GM21390 (cell line): Measurements from ENCODE around the gene SPDEF.

ENCODE experiments used
- ATAC-seq: cut with Tn5 transposase; IDR thresholded peaks from one replicate; pipeline ENCODE4 v1.9.1; 2021; ENCODE audit not compliant: unreplicated experiment

SPDEF gene

DNA sequence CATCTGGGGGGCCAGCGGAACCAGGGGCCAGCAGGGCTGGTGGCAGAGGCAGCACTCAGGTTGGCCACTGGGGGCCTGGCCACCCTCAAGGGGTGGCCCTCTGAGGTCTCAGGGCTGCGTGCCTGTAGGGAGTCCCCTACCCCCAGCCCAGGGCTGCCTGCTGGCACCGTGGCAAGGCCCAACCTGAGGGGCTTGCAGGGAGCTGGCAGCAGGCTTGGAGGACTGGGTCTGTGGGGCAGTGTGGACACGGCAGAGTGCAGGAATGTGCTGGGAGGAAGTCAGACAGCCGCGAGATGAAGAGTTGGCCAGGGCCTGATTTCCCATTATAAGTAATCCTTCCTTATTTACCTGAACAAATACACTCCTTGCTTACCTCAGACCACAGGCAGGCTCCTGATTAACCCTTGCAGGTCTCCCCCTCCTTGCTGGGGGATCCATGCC is at the start of gene SPDEF:
TSS of gene SPDEF (minus strand) at position 299 of the 441 bp plus-strand sequence. CDS start 11,874 bp downstream, outside the sequence.
- ATAC-seq, result no peak

DNA sequence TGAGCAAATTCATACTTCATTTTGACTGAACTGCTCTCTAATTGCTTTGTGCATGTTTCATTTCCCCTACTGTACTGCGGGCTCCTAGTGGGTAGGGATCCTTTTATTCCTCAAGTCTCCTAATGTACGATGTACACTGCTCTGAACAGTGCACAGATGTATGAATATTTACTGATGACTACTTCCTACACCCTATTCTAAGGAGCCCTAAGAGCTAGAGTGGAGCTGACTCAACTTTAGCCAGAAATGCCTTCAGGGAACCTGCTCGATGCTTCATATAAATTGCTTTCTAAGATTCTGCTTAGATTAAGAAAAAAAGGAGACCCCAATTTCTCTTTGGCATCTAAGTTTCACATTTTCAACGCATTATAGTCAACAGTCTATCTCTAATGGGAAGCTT is 47.6 kb upstream of the SPDEF start:
- no peak for ATAC-seq

DNA sequence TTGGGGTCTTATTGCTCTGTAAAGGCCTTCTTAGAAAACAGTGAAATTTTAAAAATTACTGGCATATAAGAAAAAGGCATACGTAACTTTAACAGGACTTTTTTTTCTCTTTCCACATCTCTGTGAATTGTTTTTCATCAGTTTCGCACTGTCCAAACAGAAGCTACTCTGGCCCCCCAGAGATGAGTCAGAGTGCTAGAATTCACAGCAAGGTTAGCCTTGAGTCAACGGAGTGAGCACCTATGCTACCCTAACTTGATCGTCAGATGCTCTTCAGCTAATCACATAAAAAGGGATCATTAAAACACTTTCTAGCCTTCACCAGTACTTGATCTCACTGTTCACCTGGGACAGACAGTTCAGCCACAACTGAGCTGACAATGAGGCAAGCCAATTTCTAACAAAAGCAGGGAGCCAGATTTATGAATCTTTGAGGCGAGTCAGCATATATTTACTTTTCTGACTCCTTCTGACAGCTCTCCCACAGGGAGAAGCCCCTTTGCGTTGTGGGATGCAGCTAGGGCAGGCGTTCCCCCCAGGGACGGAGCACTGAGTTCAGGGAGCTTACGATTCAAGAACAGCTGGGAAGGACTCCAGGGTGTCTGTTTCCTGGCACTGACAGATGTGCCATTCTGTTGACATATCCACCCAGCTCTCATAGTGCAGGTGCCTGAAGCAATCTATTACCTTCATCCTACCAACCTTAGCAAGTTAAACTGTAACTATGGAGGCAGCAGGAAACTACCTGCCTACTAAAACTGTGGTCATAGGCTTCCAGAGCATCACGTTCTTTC is 46.4 kb upstream of the SPDEF start:
- no peak for ATAC-seq

DNA sequence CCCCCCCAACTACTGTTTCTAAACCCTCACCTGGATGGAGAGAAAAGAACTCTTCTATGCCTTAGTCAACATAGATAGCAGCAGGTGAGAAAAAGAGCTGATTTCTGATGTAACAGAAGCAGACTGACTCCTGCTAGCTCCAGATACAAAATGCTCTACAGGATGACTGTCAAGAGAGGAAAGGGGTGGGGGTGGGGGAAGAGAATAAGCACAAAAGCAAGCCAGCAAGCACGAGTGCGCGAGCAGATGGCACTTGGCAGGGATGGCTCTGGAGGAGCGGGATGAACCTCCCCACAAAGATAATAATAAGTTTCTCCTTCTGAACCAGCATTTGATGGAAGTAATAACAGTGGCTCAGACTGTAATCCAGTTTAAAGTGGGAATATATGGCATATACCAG is 45.6 kb upstream of the SPDEF start:
- no peak for ATAC-seq

DNA sequence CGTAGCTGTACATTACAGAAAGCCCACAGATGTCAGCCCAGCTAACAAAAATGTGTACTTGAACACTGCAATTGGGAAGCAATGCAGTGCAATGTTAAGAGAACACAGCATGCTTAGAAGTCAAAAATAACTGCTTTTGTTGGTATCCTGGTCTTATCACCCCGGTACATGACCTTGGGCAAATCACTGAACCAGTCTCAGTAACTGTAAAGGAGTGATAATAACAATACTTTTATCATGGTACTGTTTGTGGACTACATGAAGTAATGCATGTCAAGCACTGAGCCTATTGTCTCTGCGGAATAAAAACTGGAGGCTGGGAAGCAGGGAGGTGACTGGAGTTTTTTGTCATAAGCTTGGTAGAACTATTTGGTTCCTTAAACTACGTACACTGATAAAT is 44.7 kb upstream of the SPDEF start:
- no peak for ATAC-seq

DNA sequence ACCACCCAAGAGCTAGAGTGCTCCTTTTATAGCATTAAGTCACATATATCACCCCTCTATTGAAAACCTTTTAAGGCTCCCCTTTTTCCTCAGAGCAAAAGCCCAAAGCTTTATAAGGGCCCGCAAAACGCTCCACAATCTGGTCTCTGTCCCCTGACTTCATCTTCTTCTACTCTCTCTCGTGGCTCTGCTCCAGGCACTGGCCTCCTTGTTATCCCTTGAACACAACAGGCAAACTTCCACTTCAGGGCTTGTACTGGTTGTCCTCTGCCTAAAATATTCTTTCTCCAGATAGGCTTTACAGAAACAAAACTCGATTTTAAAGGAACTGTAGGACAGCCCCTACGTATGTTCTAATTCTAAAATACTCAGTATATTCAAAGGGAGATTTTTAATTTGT is 44.0 kb upstream of the SPDEF start:
- no peak for ATAC-seq

DNA sequence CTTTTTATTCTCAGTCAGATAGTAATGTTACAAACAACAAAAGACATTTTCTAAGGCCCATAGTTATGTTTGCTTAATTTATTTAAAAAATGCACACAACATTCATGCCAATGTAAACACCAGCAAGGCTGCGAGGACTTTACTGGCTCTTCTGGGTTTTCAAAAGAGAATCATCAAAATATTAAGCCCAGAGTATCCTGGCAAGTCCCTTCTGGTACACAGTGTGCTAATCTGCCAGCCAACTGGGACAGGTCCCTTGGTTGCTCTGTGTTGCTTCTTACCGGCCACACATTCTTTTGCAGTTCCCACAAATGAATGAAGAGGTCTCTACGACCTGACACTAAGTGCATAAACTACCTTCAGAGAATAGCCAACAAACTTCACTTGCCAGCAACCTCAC is 42.6 kb upstream of the SPDEF start:
- no peak for ATAC-seq

DNA sequence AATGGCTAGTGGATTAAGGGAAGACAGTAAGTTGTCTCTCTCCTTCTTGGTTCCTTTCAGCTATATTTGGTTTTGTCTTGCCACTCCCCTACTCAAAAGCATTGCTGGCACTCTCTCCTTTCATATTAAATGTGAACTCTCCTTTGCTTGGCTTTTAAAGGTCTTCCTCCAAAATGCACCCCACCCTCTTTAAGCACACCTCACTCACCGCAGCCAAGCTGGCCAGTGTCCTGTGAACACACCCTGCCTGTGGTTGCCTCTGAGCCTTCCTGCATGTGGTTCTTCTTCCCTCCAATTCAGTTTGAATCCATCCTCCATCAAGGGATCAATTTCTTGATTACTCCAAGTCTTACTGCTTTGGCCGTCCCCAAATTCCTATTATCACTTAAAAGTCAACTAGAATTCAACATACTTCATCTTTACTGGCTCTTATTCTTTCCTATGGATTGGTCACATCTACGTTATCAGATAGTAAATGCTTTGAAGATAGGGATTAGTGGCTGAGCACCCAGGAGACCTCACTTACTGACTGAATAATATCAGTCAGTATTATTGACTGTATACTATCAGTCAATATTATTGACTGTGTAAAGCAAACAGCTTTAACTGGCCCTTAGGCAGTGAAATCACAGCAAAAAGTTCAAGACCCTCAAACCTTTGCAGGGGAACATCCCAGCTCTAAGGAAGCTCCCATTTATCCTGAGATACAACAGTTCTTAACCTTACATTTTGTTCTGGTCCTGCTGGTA is 41.6 kb upstream of the SPDEF start:
- no peak for ATAC-seq

DNA sequence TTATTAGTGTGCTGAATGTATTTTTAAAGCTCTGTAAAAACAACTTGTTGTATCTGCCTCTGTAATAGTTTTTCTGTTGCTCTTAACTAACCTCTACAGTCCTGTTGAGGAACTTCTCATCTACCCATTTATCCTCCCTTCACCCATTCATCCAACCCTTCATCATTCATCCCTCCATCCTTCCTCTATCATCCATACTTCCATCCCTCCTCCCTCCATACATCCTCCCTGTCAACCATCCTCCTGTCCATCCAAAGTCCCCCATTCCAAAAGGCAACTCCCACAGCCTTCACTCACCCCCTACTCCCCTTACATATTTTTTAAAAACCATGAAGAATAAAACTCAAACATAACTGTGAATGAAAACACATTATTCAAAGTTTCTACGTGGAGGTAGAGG is 40.7 kb upstream of the SPDEF start:
- no peak for ATAC-seq

DNA sequence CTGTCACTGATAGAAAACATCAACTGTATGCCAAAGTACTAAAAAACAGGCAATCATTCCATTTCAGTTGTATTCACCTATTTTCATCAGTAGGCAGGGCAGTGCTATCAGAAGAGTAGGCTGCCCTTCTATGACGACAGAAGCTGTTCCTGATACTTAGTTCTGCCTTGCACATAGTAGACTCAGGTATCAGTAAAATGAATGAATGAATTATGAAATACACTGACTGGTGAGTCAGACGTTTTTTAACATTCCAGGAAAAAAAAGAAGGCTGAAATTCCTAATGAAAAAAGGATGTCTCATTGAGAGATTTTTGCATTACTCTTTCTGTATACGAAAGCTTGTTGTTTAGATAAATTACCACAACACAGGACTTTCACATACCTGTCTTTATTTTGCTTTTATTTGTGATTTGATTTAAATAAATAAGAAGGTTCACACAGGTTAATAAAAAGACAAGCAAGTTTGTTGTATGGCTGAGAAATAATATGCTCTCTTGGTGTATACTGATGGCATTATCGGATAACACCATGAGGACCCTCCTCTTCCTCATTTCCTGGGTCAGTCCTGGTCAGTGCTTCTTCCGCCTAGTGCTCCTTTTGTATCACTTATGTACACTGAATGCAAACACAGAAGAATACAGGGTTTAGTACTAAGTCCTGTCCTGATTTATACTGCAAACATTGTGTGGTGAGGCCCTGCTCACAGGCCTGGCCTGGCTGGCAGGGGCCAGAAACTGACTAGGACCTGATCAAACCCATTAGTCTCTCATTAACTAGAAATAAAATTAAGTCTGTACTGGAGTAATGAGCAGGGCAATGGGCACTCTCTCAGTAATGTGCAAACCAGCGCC is 39.4 kb upstream of the SPDEF start:
- ATAC-seq, result no peak

DNA sequence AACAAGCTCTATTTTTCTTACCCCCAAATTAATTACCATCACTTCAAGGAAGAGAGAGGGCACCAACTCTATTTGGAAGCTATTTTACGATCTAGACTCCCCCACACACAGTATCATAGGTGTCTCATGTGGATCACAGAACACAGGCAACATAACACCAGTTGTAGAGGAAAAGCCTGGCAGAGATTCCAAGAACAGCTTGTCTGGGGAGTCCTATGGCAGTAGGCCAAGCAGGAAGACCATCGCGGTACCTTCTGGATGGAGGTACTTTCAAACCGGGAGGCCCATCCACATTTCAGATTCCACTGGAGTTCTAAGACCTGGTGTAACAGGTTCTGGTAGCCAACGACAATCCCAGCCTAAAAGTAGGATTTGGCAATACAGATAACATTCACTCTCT is 37.6 kb upstream of the SPDEF start:
- ATAC-seq, result no peak

DNA sequence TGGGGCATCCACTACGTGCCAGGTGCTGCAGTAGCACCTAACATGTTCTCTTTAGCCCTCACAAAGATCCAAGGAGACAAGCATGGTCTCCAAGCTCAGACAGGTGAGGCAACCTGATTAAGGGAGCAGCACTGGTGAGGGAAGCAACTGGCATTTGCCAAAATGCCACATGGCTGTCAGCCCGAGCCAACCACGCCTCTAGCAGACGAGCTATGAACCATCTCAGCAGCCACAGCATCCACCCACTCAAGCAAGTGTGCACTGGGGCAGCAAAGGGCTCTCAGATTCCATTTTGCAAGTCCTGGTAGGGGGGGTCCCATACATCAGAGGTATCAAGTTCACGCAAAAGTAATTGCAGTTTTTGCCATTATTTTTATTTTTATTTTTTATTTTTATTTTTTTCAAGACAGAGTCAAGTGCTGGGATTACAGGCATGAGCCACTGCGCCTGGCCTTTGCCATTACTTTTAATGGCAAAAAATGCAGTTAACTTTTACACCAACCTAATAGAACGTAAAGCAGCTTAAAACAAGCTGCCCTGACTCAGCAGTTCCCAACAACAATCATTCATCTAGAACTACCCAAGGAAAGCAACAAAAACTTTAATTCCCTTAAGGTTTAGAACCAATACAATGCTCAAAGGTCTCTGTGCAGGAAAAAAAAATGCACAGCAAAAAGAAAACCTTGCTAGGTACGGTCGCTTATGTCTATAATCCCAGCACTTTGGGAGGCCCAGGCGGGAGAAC is 36.3 kb upstream of the SPDEF start:
- no peak for ATAC-seq

DNA sequence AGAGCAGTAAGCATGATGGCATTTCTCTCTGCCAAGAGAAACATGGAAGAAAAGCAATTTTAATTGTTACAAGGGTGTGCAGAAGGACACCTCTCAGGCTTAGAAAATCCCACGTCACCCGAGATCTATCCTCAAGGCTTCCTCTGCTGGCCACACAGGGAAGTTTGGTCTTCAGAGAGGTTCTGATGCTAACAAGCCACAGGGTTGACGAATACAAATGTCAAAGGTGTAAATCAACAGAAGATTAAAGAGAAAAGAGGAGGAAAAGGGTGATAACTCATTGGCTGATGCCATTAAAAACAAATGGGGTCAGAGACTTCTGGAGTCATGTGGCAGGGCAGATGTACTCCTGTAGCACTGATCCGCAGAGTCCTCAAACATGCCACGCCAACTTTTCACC is 33.6 kb upstream of the SPDEF start:
- ATAC-seq, result no peak

DNA sequence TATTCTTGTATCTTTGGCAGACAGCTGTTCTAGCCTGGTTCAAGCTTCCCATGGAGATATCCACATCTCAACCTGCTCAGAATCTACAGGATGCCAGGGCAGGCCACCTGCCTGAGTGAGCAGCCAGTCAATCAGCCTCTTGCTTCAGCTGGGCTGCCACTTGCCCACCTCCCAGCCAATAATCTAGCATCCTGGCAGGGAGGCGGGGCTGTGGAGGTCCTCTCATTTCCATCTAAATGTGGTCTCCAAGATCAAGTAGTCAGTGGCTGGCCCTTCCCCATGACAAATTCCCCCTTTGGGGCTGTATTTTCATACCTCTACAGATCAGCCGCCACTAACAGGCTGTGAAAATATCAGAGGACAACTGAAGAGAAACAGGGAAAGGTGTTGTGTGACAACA is 33.0 kb upstream of the SPDEF start:
- no peak for ATAC-seq

DNA sequence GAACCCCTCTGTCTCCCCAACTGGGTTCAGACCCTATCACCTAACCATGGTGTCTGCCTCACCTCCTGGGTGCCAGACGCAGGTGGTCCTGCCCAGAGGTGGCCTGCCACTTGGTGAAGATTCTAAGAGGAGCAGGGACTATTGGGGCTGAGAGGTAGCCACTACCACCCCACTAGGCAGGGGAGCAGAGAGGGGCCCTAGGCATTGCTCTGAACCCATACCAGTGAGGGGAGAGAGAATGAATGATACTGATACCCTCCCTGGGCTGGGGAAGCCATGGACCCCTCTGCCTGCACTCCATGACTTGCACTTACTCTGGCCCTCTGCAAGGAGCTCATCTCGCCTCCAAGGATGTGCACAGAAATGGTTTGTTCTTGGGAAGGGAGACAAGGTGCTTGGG is 31.7 kb upstream of the SPDEF start:
- no peak for ATAC-seq

DNA sequence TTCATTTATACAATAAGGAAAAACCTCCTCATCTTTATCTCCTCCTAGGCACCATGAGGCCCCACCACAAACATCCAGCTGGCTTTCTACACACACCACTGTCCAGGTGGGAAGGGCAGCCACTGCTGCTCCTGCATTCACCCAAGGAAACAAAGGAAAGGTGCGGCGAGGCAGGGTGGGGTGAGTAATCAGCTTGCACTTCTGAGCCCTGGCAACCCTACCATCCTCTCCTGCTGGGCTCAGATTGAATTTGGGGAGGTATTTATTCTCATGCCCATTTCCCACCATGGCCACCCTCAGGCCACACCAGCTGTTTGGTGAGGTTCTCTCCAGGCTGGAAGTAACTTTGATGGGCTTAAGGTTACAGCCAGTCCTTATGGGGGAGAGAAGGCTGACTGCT is 31.2 kb upstream of the SPDEF start:
- ATAC-seq, result no peak

DNA sequence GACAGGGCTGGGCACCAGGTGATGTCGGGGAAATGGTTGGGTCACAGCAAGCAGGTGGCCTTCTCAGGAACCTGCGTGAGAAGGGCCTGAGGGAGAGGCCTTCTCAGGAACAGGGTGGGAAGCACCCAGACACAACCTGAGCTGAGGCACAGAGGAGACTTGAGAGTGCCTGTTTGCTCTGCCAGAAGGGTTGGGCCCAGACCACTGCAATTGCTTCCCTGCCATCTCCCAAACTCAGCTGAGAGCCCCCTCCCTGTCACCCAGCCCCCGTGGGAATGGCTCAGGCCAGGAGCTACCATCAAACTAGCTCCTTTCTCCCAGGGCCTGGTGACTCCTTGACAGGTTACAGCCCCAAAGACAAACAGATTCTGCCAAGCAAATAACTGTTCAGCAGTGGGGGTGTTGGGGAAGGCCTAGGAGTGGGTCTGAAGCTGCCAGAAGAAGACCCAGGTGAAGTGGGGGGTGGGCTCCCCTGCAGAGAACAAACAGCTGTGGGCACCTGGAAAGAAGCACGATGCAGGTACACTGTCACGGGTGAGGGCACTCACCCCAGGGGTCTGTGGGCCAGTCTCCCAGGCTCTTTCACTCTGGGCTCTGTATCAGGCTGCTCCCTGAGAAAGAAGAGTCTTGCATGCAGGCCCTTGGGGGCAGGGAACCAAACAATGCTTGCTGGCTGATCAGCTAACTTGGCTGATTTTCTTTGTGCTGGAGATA is 30.4 kb upstream of the SPDEF start:
- no peak for ATAC-seq

DNA sequence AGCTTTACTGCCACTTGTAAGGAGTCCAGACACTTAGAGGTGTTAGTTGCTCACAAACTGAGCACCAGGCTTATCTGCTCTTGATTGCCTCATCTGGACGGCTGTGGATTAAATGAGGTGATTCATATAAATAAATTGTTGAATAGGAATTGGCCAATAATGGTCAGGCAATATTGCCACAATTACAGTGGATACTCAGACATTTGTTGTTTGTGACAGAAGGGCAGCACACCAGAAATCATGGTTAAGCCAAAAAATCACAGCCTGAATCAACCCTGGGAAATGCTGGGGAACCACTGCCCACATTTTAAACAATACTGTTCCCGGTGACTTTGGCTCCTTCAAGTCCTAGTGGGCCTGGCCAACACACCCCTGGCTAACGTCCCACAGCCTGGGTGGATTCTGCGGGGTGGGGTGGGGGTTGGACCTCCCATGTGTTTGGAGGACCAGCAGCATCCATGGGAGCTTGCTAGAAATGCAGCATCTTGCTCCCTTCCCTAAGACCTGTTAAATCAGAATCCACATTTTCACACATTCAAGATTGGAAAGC is 29.5 kb upstream of the SPDEF start:
- ATAC-seq, result no peak

DNA sequence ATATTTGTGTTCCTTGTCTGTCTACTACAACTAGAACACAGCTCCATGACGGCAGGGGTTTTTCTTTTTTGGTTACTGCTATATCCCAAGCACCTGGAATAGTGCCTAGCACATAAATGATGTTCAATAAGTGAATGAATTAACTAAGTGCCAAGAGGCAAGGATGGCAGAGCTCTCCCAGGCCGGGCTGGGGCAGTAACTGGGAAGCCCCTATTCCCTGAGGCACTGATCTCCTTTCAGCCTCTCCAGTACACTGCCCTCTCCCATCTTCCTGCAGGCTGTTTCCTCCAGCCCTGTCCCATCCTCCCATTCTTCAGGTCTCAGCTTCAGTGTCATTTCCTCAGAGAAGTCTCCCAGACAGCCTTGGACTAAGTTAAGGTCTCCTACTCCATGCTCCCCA is 29.0 kb upstream of the SPDEF start:
- no peak for ATAC-seq

DNA sequence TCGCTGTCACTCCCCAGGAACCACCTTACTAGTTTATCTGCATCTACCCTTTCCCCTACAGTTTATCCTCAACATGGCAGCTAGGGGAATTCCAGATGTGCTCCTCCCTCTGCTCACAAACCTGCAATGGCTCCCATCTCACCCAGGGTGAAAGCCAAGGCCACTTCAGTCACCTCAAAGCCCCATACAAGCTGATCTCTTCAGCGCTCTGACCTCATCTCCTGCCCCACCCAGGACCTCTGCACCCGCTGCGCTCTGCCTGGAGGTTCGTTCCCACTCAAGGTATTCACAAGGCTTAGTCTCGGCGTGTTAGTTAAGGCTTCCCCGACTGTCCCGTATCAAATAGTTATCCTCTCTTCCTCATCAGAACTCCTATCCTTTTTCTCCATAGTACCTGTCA is 28.6 kb upstream of the SPDEF start:
- ATAC-seq, result no peak
